ENCODE data around the gene DPP8.
"Not testable (repeated sequence)": the region's sequence is repeated elsewhere in the genome, so short reads cannot be mapped to it uniquely, and the experiment has no call there.

DPP8 gene

DNA sequence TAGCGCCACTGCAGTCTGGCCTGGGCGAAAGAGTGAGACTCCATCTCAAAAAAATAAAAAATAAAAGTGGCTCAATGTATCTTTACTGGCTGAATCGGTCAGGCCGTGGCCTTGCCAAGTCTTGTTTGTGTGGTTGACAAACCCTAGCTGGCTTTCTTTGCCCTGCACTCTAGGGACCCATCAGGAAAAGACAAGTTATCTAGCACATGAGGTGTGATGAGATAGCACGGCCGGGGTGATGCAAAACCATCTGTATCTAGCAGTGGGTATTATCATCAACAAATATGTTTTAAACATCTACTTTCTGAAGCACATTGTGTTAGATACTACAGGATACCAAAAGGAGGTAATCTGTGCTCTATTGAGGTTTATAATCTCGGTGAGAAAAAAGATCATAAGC is 3.9 kb upstream of the DPP8 start:
- no peak for DNase-seq

DNA sequence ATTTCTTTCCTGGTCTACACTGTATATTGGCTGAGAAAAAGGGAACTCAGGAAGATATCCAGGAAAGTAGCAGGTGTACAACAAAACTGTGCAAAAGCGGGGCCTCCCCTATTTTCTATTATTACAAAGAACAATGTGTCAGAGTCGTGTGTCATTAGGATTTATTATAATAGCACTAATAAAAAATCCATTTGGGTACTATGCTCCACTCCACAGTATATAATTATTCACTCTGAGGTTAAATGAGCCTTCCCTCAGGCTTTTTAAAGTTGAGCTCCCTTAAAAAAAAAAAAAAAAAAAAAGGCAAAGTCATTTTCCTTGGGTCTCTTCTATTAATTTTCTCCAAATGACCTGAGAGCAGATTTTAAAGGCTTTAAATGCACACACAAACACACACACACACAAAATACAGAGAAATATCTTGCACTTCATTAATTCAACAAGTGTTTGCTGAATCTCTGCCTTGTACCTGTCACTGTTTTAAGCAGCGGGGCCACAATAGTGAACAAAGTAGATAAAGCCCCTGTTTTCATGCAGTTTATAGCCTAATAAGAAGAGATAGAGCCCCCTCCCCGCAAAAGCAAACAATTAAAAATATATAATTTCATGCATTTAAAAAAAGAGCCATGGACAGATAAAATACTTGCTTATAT is 1.3 kb upstream of the DPP8 start:
- peak; percentile 80 for DNase-seq

DNA sequence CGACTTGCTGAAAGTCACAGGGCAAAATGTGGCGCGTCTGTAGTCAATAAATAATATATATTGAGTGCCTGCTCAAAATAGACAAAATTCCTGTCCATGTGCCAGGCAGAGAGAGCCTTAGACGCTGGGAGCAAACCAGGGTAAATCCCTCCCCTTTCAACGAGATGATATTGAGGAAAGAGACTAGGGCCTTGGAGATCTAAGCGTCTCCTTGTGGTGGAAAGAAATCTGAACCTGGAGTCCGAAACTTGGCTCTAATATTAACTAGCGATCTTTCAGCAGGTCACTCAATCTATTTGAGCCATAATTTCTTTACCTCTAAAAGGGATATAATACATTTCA is 348 bp upstream of the DPP8 start:
- no peak for DNase-seq

DNA sequence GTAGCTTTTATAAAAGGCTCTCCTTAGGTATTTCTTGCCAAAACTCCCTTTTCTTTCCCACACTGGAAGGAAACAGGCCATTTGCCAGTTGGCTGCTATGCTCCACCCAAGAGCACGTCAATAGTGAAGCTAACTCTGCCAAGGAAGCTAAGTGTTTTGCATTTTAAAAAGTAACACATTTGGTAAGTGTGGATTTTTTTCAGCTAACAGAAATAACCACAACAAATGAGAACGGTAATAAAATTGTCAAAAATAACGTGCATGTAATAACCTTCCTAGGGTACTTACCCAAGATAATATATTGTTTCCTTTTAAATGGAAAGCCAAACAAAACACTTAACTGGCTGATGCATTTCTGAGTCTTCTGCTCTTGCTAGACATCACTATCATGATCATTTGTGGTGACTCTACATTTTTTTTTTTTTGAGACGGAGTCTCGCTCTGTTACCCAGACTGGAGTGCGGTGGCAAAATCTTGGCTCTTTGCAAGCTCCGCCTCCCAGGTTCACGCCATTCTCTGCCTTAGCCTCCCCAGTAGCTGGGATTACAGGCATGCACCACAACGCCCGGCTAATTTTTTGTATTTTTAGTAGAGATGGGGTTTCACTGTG is 4.6 kb downstream of the DPP8 start:
- no peak for DNase-seq

DNA sequence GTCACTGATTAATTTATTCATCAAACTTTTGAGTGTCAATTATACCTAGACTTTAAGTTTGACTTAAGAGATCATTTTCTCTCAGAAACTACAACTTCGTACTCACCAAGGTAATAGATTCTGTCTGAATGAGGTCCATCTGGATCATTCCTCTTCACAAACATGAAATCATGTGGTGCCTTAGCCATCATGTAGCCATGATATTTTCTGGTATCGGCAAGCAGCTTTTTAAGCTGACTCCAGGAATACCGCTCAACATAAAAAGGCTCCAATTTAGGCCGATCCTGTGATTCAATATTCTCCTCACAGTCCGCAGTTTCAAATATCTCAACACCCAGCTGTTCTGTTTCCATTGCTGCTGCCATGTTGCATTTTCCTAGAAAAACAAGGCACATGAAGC is 5.3 kb downstream of the DPP8 start:
- no peak for DNase-seq

DNA sequence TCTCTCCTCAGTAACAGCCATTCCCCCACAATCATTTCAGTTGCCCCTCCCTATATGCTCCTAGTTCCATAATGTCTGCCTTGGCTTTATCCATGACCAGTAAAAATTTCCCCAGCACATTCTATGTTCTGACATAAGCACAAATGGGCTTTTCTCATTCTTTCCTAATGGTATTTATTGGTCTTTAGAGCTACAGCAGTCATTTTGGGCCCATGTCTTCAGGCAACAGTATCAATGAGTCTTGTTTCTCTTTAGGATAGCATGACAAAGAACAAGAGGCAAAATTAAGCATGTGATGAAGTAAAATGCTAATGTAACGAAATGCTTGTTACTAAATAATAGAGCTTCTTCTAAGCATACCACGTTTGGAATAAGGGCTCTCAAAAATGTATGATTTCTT is 8.2 kb downstream of the DPP8 start:
- DNase-seq = no peak

DNA sequence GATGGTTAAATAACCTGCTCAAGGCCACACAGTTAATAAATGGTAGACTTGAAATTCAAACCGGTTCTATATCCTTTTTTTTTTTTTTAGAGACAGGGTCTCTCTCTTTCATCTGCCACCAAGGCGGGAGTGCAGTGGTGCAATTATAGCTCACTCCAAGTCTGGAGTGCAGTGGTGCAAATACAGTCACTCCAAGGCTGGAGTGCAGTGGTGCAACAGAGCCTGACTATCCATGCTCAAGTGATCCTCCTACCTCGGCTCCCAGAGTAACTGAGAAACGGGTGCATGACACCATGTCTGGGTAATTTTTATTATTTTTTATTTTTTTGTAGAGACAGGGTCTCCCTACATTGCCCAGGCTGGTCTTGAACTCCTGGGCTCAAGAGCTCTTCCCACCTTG is 23.4 kb downstream of the DPP8 start:
- no peak for DNase-seq

DNA sequence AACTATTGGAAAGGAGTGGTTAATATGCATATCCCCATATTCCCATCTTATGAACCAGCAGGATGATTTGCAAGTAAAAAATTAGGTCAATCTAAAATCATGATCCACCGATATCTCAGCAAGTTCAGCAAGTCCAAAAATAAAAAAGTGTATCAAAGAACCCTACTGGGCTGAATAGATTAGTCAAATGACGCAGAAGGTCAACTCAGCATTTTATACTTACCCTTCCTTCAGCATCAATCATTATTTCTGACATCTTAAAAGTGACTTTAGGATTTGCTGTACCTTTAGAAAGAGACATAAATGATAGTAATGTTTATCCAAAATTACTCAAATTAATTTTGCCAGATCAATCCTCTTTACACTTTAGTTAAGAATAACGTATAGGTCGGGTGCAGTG is 32.6 kb downstream of the DPP8 start:
- DNase-seq = no peak

DNA sequence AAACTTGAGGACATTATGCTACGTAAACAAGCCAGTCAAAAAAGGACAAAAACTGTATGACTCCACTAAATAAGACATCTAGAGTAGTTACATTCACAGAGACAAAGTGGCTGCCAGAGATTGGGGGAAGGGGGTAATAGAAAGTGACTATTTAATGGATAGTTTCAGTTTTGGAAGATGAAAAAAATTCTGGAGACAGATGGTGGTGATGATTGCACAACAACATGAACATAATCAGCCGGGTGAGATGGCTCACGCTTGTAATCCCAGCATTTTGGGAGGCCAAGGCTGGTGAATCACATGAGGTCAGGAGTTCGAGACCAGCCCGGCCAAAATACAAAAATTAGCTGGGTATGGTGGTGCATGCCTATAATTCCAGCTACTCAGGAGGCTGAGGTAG is 40.6 kb downstream of the DPP8 start:
- DNase-seq = no peak

DNA sequence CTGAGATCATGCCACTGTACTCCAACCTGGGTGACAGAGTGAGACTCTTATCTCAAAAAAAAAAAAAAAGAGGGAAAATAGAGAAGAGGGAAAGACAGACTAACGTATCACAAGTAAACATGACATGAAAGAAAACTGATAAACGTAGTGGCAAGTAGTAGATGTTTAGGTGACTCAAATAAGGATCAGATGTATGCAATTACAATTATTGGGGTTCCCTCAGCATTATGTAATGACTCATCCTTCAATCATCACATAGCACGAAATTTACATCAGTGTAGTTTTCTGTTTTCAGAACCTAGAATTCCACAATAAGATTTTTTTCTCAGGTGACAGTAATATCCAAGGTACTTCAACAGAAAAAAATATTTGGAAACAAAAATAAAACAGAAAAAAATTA is 46.6 kb downstream of the DPP8 start:
- DNase-seq = no peak

DNA sequence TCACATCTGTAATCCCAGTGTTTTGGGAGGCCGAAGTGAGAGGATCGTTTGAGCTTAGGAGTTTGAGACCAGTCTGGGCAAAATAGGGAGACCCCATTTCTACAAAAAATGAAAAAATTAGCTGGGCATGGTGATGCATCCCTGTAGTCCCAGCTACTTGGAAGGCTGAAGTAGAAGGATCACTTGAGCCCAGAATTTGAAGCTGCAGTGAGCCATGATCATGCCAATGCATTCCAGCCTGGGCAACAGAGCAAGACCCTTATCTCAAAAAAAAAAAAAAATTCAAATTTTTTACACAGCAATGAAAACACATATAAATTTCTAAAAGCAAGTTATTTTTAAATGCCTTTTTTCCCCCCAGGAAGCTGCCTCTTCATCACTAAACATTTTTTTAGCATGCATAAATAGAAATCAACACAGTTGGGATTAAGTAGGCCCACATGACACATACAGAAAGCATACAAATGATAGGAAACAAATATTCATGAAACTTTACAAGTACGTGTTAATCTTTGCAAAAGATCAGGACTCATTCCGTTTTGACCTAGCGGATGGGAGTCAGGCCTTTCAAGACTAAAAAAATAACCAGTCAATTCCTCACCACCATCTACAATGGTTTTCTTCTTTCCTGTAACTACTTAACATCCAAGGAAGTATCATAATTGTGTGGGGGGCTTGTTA is 49.1 kb downstream of the DPP8 start:
- DNase-seq = no peak

DNA sequence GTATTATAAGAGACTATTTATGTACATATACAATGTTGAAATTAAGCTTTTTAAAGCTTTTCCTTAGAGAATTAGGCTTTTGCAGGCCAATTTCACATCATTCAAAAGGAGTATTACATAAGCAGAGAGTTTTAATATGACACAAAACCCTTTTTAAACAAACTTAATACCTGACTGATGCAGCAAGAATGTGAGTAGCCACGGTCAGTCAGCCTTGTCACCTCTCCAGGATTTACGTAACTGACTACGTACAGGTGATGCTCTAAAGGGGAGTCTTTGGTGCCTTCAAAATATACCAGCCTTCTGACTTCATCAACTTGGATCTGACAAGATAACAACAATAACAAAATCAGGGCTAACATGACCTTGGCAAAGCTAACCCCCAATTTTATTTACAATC is 50.6 kb downstream of the DPP8 start:
- no peak for DNase-seq

DNA sequence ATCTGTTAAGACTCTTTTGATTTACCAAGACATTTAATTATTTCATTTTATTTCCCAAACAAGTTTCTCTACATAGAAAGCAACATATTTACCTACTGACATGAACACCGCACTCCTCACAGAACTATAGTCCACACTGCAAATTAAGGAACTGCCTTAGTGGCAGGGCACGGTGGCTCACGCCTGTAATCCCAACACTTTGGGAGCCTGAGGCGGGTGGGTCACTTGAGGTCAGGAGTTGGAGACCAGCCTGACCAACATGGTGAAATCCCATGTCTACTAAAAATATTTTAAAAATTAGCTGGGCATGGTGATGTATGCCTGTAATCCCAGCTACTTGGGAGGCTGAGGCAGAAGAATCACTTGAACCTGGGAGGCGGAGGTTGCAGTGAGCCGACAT is 54.4 kb downstream of the DPP8 start:
- DNase-seq = not testable (repeated sequence)

DNA sequence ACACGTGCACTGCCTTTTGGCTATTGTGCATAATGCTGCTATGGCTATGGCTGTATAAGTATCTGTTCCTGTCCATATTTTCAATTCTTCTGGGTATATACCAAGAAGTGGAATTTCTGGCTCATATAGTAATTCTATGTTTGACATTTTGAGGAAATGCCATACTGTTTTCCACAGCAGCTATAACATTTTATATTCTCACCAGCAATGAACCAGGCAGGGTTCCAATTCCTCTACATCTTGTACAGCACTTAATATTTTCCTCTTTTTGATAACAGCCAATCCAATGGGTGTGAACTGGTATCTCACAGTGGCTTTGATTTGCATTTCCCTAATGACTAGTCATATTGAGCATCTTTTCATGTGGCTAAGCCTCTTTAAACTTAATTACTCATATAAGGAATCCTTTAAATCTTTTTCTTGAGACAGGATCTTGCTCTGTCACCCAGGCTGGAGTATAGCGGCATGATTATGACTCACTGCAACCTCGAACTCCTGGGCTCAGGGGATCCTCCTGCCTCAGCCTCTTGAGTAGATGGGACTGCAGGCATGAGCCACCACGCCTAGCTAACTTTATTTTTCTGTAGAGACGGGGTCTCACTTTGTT is 56.6 kb downstream of the DPP8 start:
- no peak for DNase-seq

DNA sequence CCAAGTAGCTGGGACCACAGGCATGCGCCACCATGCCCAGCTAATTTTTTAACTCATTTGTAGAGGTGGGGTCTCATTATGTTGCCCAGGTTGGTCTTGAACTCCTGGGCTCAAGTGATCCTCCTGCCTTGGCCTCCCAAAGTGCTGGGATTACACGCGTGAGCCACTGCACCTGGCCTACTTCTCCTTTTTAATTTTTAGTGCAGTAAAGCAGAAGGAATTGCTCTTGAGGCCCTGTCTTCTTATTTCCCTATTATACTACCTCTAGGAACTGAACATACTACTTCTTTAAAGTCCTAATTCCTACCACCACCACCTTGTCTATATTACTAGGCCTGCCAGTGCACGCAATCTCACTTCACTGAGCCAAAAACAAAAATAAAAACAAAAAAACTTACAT is 62.2 kb downstream of the DPP8 start:
- DNase-seq = not testable (repeated sequence)

DNA sequence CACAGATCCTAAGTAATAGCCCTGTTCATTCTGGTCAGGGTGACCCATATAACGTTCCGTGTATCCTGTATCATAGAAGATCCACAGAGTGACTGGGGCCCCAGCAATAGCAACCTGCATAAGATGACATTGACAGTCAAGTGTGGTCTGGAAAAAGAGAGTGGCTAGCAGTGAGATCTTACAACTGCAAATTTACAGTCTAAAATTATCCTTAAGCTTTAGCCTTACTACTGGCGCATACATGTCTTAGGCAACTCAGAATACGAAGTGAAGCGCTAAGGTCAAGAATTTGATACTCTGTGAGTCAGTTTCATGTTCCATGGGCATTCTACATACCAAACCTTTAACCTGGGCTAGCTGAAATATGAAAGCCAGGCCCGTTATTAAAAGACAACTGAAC is 65.5 kb downstream of the DPP8 start:
- DNase-seq = no peak

DNA sequence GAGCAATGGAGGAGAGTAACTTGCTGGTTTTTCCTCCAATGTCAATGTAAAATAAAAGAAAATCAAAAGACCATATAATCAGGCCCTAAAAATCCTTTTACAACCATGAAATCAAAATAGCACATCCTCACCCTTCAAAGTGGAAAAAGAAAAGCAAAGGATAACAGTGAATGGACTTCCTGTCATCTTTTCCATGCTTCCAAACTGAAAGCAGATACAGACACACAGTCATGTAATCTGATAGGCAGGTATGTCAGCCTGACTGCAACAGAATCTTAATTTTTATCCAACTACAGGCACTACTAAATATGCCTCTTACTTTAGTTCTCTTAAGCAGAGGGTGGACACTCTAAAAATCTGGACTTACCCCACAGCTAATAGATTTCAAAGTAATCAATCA is 66.9 kb downstream of the DPP8 start:
- no peak for DNase-seq

DNA sequence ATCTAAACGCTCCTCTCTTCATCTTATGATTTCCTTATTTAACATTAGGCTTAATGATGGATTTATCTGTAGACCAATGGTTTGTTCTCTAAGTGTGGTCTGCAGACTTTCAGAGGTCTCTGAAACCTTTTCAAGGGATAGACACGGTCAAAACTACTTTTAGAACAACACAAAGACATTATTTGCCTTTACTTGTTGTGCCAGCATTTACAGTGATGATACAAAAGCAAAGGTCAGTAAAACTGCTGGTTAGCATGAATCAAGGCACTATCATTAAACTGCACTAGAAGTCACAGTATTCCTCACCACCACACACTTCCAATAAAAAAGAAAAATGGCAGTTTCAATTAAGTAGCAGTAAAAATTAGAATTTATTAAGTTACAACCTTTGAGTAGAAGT is 70.3 kb downstream of the DPP8 start:
- no peak for DNase-seq

DNA sequence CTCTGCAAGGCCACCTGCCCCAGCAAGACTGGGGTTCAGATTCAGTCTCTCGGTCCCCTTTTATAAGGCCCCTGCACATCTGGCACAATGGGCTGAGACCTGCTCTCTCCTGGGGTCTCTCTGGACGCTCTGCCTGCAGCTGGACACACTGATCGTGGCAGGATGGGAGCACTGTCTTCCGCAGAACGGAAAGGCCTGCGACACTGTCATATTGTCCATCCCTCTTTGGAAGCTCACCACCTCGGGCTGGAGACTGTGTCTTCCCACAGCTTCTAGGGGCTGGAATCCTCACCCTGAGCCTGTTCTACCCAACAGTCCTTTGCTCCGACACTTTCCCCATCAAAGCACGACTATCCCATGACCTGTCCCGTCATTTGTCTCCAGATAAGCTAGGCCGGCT is 83.3 kb downstream of the DPP8 start:
- DNase-seq = no peak

DNA sequence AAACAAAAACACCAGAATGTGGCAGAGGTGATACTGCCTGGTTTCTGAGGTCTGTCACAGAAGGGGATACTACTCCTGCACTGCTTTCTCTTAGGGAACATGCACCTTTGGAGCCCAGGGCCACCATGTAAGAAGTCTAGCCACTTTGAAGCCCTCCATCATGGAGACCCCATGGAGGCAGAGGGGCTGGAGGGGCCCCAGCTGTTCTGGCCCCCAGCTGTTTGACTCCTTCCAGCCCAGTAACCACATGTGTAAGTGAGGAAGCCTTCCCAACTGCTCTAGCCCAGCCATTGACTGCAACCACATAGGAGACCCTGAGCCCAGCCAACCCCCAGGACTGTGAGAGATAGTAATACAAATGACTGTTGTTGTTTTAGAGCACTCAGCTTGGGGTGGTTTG is 85.8 kb downstream of the DPP8 start:
- no peak for DNase-seq

DNA sequence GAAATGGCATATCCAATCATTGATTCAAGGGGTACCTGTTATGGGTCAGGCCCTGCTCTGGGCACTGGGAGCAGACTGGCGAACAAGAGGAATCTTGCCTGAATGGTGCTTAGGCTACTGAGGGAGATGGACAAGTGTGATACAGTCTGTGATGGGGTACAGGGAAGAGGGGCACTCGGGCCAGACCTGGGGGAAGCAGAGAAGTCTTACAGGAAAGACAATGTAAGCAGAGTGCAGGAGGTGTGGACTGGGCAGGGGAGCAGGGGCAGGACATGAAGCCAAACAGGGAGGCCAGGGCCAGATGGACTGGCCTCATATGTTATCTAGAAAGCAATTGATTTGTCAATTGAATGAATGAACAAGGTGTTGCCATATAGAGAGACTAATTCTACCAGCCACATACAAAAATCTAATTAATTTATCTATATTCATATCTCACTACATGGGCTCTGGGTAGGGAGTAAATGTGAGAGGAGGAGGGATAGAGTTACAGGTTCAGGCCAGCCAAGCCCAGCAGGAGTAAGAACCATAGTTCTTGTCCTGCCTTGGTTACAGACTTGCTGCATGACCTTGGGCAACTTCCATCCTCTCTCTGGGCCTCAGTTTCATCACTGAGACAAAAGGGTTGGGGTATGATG is 91.2 kb downstream of the DPP8 start:
- DNase-seq = no peak

DNA sequence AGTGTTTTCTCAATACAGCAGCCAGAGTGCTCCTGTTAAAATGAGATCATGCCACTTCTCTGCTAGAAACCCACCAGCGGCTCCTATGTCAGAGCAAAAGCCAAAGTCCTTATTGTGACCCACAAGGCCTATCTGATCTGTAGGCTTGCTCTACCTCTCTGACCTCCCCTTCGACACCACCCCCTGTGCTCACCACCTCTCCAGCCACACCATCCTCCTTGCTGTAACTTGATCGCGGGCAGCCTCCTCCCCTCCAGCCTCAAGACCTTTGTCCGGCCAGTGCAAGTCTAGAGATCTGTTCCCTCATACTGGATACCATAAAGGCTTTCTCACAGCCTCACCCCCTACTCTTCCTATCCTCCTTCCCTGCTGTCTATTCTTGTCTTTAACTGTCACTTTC is 92.8 kb downstream of the DPP8 start:
- DNase-seq = no peak

DNA sequence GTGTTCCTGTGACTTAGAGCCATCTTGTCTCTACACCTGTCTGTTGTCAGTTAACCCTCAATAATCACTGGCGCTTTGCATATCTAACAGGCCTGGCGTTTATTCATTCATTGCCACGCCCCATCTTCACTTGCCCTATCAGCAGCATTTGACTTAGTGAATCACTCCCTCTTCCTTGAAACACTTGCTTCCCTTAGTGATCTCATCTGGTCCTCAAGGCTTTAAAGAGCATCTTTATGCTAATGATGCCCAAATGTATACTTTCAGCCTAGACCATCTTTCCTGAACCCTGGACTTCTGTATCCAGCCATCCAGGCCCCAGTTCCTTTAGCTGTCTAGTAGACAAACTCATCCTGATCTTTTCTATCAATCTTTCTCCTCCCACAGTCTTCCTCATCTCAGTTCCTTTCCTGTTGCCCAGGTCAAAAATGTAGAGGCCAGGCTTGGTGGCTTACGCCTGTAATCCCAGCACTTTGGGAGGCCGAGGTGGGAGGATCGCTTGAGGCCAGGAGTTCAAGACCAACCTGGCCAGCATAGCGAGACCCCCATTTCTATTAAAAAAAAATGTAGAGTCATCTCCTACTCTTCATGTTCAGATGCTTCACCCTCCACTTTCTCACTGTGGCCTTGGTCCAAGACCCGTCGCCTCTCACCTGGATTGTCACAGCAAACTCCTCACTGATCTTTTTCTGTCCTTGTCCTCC is 93.4 kb downstream of the DPP8 start:
- peak; percentile 24 for DNase-seq

All from NCI-H69 (cell line).